Measurements from ENCODE around the gene ATG7. TPM values are rescaled to one million over a fixed set of nuclear protein-coding genes. Genes with fewer than 3 reads are reported as not detected.
"Not testable (repeated sequence)": the region's sequence is repeated elsewhere in the genome, so short reads cannot be mapped to it uniquely, and the experiment has no call there.

ATG7 gene
- total RNA-seq, 1 experiment from 2014 or later: 29.3 TPM

GRCh38 chr3:11522953-11523571 lies 250.9 kb downstream of the ATG7 start:
- H3K4me1 ChIP-seq (ENCODE audit: control insufficient read depth in 1 of 2, insufficient read depth in 2 of 2, low read length in 2 of 2): peaks cover 7 to 14% of the 10 kb centered on the region in 2 experiments; a peak in 2 of 4 replicates
- H3K36me3 ChIP-seq (ENCODE audit: control insufficient read depth in 1 of 2, insufficient read depth in 2 of 2, low read length in 2 of 2): no peaks in the 10 kb centered on the region
- no peak overlapping the region for H3K4me2 ChIP-seq (ENCODE audit: low read length)
- H3K9me3 ChIP-seq (ENCODE audit: control insufficient read depth in 1 of 2, insufficient read depth in 1 of 2, low read depth in 1 of 2, low read length in 2 of 2): no peaks in the 10 kb centered on the region
- no peaks in the 10 kb centered on the region for H3K27me3 ChIP-seq (ENCODE audit: insufficient read depth, low read length)
- ATAC-seq (no peak), DNase-seq (ENCODE audit: low read depth, low spot score) (no peak)
- H3K9ac ChIP-seq (ENCODE audit: low read length): no peak overlapping the region
- H3K9me2 ChIP-seq (ENCODE audit: insufficient read depth): no peaks in the 10 kb centered on the region
- no peak overlapping the region for H3K4me3 ChIP-seq (replicated peaks in 1 of 2; ENCODE audit: low read depth in 1 of 2, low read length in 2 of 2)
- CTCF ChIA-PET: no interaction called here
- TF ChIP-seq FOSL1 (IDR thresholded peaks at IDR 0.05; ENCODE audit: low read depth) (no peak), POLR2A (IDR thresholded peaks at IDR 0.05; ENCODE audit: borderline replicate concordance, extremely low read depth, insufficient read depth, insufficient read length) (no peak), RAD21 (IDR thresholded peaks at IDR 0.05; ENCODE audit: low read depth) (no peak), CEBPB (IDR thresholded peaks at IDR 0.05; ENCODE audit: low read depth) (no peak), ZBTB33 (IDR thresholded peaks at IDR 0.05; ENCODE audit: extremely low read depth, insufficient replicate concordance, low read length) (no peak), TCF7L2 (IDR thresholded peaks at IDR 0.05; ENCODE audit: borderline replicate concordance, extremely low read depth, insufficient read depth, insufficient read length) (no peak)
- POLR2A ChIA-PET: no interaction called here
- BruUV-seq (replicated peaks): no TSS peak
- RAD21 ChIA-PET (ENCODE audit: low non-redundant PET in 1 of 2, low total read pairs in 2 of 2, uncharacterized antibody in 2 of 2, unreplicated experiment in 2 of 2): no interaction called here
- no peaks in the 10 kb centered on the region for H3K79me2 ChIP-seq (ENCODE audit: insufficient read depth, low read length)
- H4K20me1 ChIP-seq (ENCODE audit: insufficient read depth): no peaks in the 10 kb centered on the region
- H3K27ac ChIP-seq (ENCODE audit: low read depth, low read length): no peak overlapping the region
- no peak overlapping the region for H2AFZ ChIP-seq (ENCODE audit: low read depth, low read length, poor library complexity, severe bottlenecking)
- intact Hi-C loops (cut with micrococcal nuclease): no loop called here

- DNase-seq (ENCODE audit: low read depth, low spot score) (no peak), ATAC-seq (no peak)
- Histone ChIP-seq H3K9me3 (ENCODE audit: control insufficient read depth in 1 of 2, insufficient read depth in 1 of 2, low read depth in 1 of 2, low read length in 2 of 2) (no peaks in the 10 kb centered on the region), H2AFZ (ENCODE audit: low read depth, low read length, poor library complexity, severe bottlenecking) (no peak overlapping the region), H3K9ac (ENCODE audit: low read length) (no peak overlapping the region), H3K4me2 (ENCODE audit: low read length) (no peak overlapping the region), H3K27me3 (ENCODE audit: insufficient read depth, low read length) (no peaks in the 10 kb centered on the region), H3K9me2 (ENCODE audit: insufficient read depth) (no peaks in the 10 kb centered on the region), H4K20me1 (ENCODE audit: insufficient read depth) (no peaks in the 10 kb centered on the region), H3K4me1 (ENCODE audit: control insufficient read depth in 1 of 2, insufficient read depth in 2 of 2, low read length in 2 of 2) (peaks cover 7 to 14% of the 10 kb centered on the region in 2 experiments; a peak in 2 of 4 replicates), H3K4me3 (replicated peaks in 1 of 2; ENCODE audit: low read depth in 1 of 2, low read length in 2 of 2) (no peak overlapping the region), H3K27ac (ENCODE audit: low read depth, low read length) (no peak overlapping the region), H3K79me2 (ENCODE audit: insufficient read depth, low read length) (no peaks in the 10 kb centered on the region), H3K36me3 (ENCODE audit: control insufficient read depth in 1 of 2, insufficient read depth in 2 of 2, low read length in 2 of 2) (no peaks in the 10 kb centered on the region)
- ChIA-PET POLR2A (no interaction called here), RAD21 (ENCODE audit: low non-redundant PET in 1 of 2, low total read pairs in 2 of 2, uncharacterized antibody in 2 of 2, unreplicated experiment in 2 of 2) (no interaction called here), CTCF (no interaction called here)
- TF ChIP-seq ZFX (IDR thresholded peaks at IDR 0.05): no peak
- TF ChIP-seq RAD21 (IDR thresholded peaks at IDR 0.05; ENCODE audit: low read depth): no peak
- intact Hi-C loops (cut with micrococcal nuclease): no loop called here
- BruUV-seq (replicated peaks): no TSS peak
Measured at GRCh38 chr3:11523572-11524101, 251.4 kb downstream of the ATG7 start.

- H3K9ac ChIP-seq (ENCODE audit: low read length); H3K27ac ChIP-seq (ENCODE audit: low read depth, low read length); intact Hi-C loops (cut with micrococcal nuclease); H3K9me2 ChIP-seq (ENCODE audit: insufficient read depth); H3K27me3 ChIP-seq (ENCODE audit: insufficient read depth, low read length); DNase-seq (ENCODE audit: low read depth, low spot score); RAD21 ChIA-PET (ENCODE audit: low non-redundant PET in 1 of 2, low total read pairs in 2 of 2, uncharacterized antibody in 2 of 2, unreplicated experiment in 2 of 2); H4K20me1 ChIP-seq (ENCODE audit: insufficient read depth); H2AFZ ChIP-seq (ENCODE audit: low read depth, low read length, poor library complexity, severe bottlenecking); ATAC-seq; CTCF ChIA-PET; H3K4me2 ChIP-seq (ENCODE audit: low read length); H3K36me3 ChIP-seq (ENCODE audit: control insufficient read depth in 1 of 2, insufficient read depth in 2 of 2, low read length in 2 of 2); H3K79me2 ChIP-seq (ENCODE audit: insufficient read depth, low read length); H3K9me3 ChIP-seq (ENCODE audit: control insufficient read depth in 1 of 2, insufficient read depth in 1 of 2, low read depth in 1 of 2, low read length in 2 of 2); BruUV-seq (replicated peaks); H3K4me3 ChIP-seq (replicated peaks in 1 of 2; ENCODE audit: low read depth in 1 of 2, low read length in 2 of 2): not testable (repeated sequence)
- H3K4me1 ChIP-seq (ENCODE audit: control insufficient read depth in 1 of 2, insufficient read depth in 2 of 2, low read length in 2 of 2): peaks cover 7 to 14% of the 10 kb centered on the region in 2 experiments; a peak in 2 of 4 replicates
- POLR2A ChIA-PET: interaction anchor here (0.6 kb wide), 1 partner anchor 1737 kb away, joined by 3 read pairs; no protein-coding TSS in a partner anchor
Measured at GRCh38 chr3:11526121-11526520, 253.9 kb downstream of the ATG7 start.

All from HCT116 (cell line).